Muscle layer of colon (tissue), 2 donors: Measurements from ENCODE around the gene SLC4A2.
"Not testable (repeated sequence)": the region's sequence is repeated elsewhere in the genome, so short reads cannot be mapped to it uniquely, and the experiment has no call there.

Experiments used
- H3K27ac ChIP-seq: one replicate; pipeline ENCODE4 v1.7.0; 2013; ENCODE audit warnings: low read depth, mild to moderate bottlenecking, low read length, moderate library complexity
- H3K27me3 ChIP-seq, 2 donors: one replicate each; pipeline ENCODE4 v1.7.0; 2013; ENCODE audit warnings: low read length in 2 of 2, mild to moderate bottlenecking in 2 of 2; ENCODE audit not compliant: insufficient read depth in 2 of 2, control insufficient read depth in 1 of 2
- H3K36me3 ChIP-seq: one replicate; pipeline ENCODE4 v1.7.0; 2013; ENCODE audit warnings: mild to moderate bottlenecking, low read length; ENCODE audit not compliant: insufficient read depth
- H3K4me1 ChIP-seq: one replicate; pipeline ENCODE4 v1.7.0; 2013; ENCODE audit warnings: mild to moderate bottlenecking, low read length; ENCODE audit not compliant: insufficient read depth
- H3K4me3 ChIP-seq, 2 donors: one replicate each; pipeline ENCODE4 v1.7.0; 2013; ENCODE audit warnings: low read length in 2 of 2, low read depth in 1 of 2, mild to moderate bottlenecking in 1 of 2, moderate library complexity in 1 of 2
- H3K9ac ChIP-seq: one replicate; pipeline ENCODE4 v1.7.0; 2013; ENCODE audit warnings: low read length
- H3K9me3 ChIP-seq: one replicate; pipeline ENCODE4 v1.7.0; 2013; ENCODE audit warnings: mild to moderate bottlenecking, low read length
- donor health status: abdominal sarcoma.
- donor health status: Adenocarcinoma of cecum.

The SLC4A2 gene

GRCh38 chr7:151035026-151035717, 24.2 kb upstream of the SLC4A2 start:
- H3K9me3 ChIP-seq, result no peaks in the 10 kb centered on the region
- H3K4me1 ChIP-seq, result peaks cover 6% of the 10 kb centered on the region
- no peak overlapping the region for H3K9ac ChIP-seq
- peaks cover 39% of the 10 kb centered on the region for H3K36me3 ChIP-seq
- H3K4me3 ChIP-seq, result no peak overlapping the region
- H3K27ac ChIP-seq, result no peak overlapping the region
- H3K27me3 ChIP-seq, result no peaks in the 10 kb centered on the region

GRCh38 chr7:151035902-151036301, 23.5 kb upstream of the SLC4A2 start:
- Histone ChIP-seq H3K9me3 (no peaks in the 10 kb centered on the region), H3K27me3 (no peaks in the 10 kb centered on the region), H3K4me1 (peaks cover 6% of the 10 kb centered on the region), H3K36me3 (peaks cover 39% of the 10 kb centered on the region), H3K27ac (no peak overlapping the region), H3K4me3 (no peak overlapping the region), H3K9ac (no peak overlapping the region)

- Histone ChIP-seq H3K27me3 (no peaks in the 10 kb centered on the region), H3K27ac (no peak overlapping the region)
Measured at GRCh38 chr7:151038951-151039849, 20.2 kb upstream of the SLC4A2 start.

GRCh38 chr7:151039850-151040548, 19.4 kb upstream of the SLC4A2 start:
- H3K9me3 ChIP-seq, result no peaks in the 10 kb centered on the region
- H3K4me1 ChIP-seq, result peaks cover 6% of the 10 kb centered on the region
- no peak overlapping the region for H3K27ac ChIP-seq
- H3K4me3 ChIP-seq, result no peak overlapping the region
- H3K9ac ChIP-seq, result no peak overlapping the region
- H3K27me3 ChIP-seq, result no peaks in the 10 kb centered on the region
- peaks cover 41% of the 10 kb centered on the region for H3K36me3 ChIP-seq

More at GRCh38 chr7:151038951-151039849, 20.2 kb upstream of the SLC4A2 start:
- H3K36me3 ChIP-seq, result peaks cover 48% of the 10 kb centered on the region
- H3K4me1 ChIP-seq, result peaks cover 6% of the 10 kb centered on the region
- no peak overlapping the region for H3K4me3 ChIP-seq
- H3K9me3 ChIP-seq, result no peaks in the 10 kb centered on the region
- no peak overlapping the region for H3K9ac ChIP-seq

- Histone ChIP-seq H3K36me3 (peaks cover 41% of the 10 kb centered on the region), H3K27ac (no peak overlapping the region), H3K9ac (no peak overlapping the region), H3K4me3 (no peak overlapping the region), H3K27me3 (no peaks in the 10 kb centered on the region), H3K9me3 (no peaks in the 10 kb centered on the region), H3K4me1 (peaks cover 6% of the 10 kb centered on the region)
Measured at GRCh38 chr7:151040616-151041375, 18.6 kb upstream of the SLC4A2 start.

GRCh38 chr7:151043449-151043848, 15.9 kb upstream of the SLC4A2 start:
- Histone ChIP-seq H3K4me1 (peaks cover 16% of the 10 kb centered on the region), H3K36me3 (peaks cover 26% of the 10 kb centered on the region)
- H3K27ac ChIP-seq, H3K9me3 ChIP-seq, H3K4me3 ChIP-seq, H3K27me3 ChIP-seq, H3K9ac ChIP-seq: not testable (repeated sequence)

GRCh38 chr7:151043959-151044358, 15.4 kb upstream of the SLC4A2 start:
- peaks cover 11% of the 10 kb centered on the region for H3K4me1 ChIP-seq
- no peaks in the 10 kb centered on the region for H3K9me3 ChIP-seq
- no peak overlapping the region for H3K9ac ChIP-seq
- no peak overlapping the region for H3K27ac ChIP-seq
- H3K27me3 ChIP-seq, result no peaks in the 10 kb centered on the region
- peaks cover 26% of the 10 kb centered on the region for H3K36me3 ChIP-seq
- no peak overlapping the region for H3K4me3 ChIP-seq

- no peak overlapping the region for H3K4me3 ChIP-seq
- peaks cover 26% of the 10 kb centered on the region for H3K36me3 ChIP-seq
Measured at GRCh38 chr7:151045262-151045661, 14.1 kb upstream of the SLC4A2 start.

GRCh38 chr7:151045967-151046366, 13.4 kb upstream of the SLC4A2 start:
- no peaks in the 10 kb centered on the region for H3K9me3 ChIP-seq
- H3K27me3 ChIP-seq, result peaks cover 0 to 6% of the 10 kb centered on the region in 2 donors
- H3K4me1 ChIP-seq, result peaks cover 10% of the 10 kb centered on the region
- H3K4me3 ChIP-seq, result no peak overlapping the region
- peaks cover 26% of the 10 kb centered on the region for H3K36me3 ChIP-seq
- no peak overlapping the region for H3K9ac ChIP-seq
- no peak overlapping the region for H3K27ac ChIP-seq

More at GRCh38 chr7:151045262-151045661, 14.1 kb upstream of the SLC4A2 start:
- Histone ChIP-seq H3K27ac (no peak overlapping the region), H3K9ac (no peak overlapping the region), H3K4me1 (peaks cover 10% of the 10 kb centered on the region), H3K27me3 (peaks cover 0 to 4% of the 10 kb centered on the region in 2 donors), H3K9me3 (no peaks in the 10 kb centered on the region)

GRCh38 chr7:151046603-151047573, 12.5 kb upstream of the SLC4A2 start:
- H3K4me1 ChIP-seq, result peaks cover 10% of the 10 kb centered on the region
- H3K36me3 ChIP-seq, result peaks cover 22% of the 10 kb centered on the region
- no peak overlapping the region for H3K27ac ChIP-seq
- no peaks in the 10 kb centered on the region for H3K9me3 ChIP-seq
- peaks cover 0 to 6% of the 10 kb centered on the region in 2 donors for H3K27me3 ChIP-seq
- H3K4me3 ChIP-seq, result no peak overlapping the region
- no peak overlapping the region for H3K9ac ChIP-seq
